Cardiac septum (tissue), 1 donor: Measurements from ENCODE around the gene PTPRE. TPM values are rescaled to one million over a fixed set of nuclear protein-coding genes. Genes with fewer than 3 reads are reported as not detected.
A peak's percentile ranks its signal among the peaks of the same experiment; 100 is the strongest.

Experiments used
- DNase-seq: peaks from one replicate; pipeline ENCODE4 v3.0.0-alpha.2; 2020; ENCODE audit warnings: low spot score
- intact Hi-C: fragments of 100-400 bp; cut with DNase I; formaldehyde crosslinking; loops from one replicate; pipeline ENCODE4 v1.14.0; 2022
- total RNA-seq: library from RNA; stranded (reverse); fragmentation: NEBNext Ultra II Directional; extraction: Animal tissue kit (Norgen Biotek cat#: 25700); gene quantifications from one replicate; pipeline ENCODE4 v1.2.1, GENCODE V29; 2021
- donor health status: DM: no; HTN: no; CAD: no.

The PTPRE gene
- total RNA-seq, 1 donor from 2014 or later: 51.1 TPM

- DNase-seq: no peak
- intact Hi-C loops: no loop called here
Observed at GRCh38 chr10:127905001-127905847, 1.7 kb upstream of the PTPRE start.

GRCh38 chr10:127905848-127906261 is 1.0 kb upstream of the PTPRE start:
- intact Hi-C loops: loop anchor here (1.0 kb wide), 2 partner anchors 105 to 163 kb away; no protein-coding TSS in a partner anchor
- no peak for DNase-seq

- intact Hi-C loops: loop anchor here (1.0 to 2.0 kb wide), 2 partner anchors 15 to 69 kb away; no protein-coding TSS in a partner anchor
- peak; percentile 82 for DNase-seq
Observed at GRCh38 chr10:127907411-127908105, 655 bp downstream of the PTPRE start.

GRCh38 chr10:127908106-127908958 is 1.4 kb downstream of the PTPRE start:
- intact Hi-C loops: loop anchor here (1.0 to 2.0 kb wide), 2 partner anchors 14 to 68 kb away; no protein-coding TSS in a partner anchor
- no peak for DNase-seq

- no peak for DNase-seq
- intact Hi-C loops: loop anchor here (1.0 to 2.0 kb wide), 2 partner anchors 14 to 67 kb away; no protein-coding TSS in a partner anchor
Observed at GRCh38 chr10:127908959-127909267, 2.0 kb downstream of the PTPRE start.

- intact Hi-C loops: loop anchor here (2.0 kb wide), 2 partner anchors 13 to 59 kb away; no protein-coding TSS in a partner anchor
- DNase-seq: no peak
Observed at GRCh38 chr10:127909716-127910463, 3.0 kb downstream of the PTPRE start.

GRCh38 chr10:127910464-127910770 is 3.5 kb downstream of the PTPRE start:
- DNase-seq: no peak
- intact Hi-C loops: loop anchor here (2.0 kb wide), 1 partner anchor 58 kb away; no protein-coding TSS in a partner anchor

- peak; percentile 87 for DNase-seq
Observed at GRCh38 chr10:127911218-127911866, 4.4 kb downstream of the PTPRE start.

GRCh38 chr10:127911867-127912257 is 5.0 kb downstream of the PTPRE start:
- intact Hi-C loops: loop anchor here (2.0 kb wide), 1 partner anchor 57 kb away; no protein-coding TSS in a partner anchor
- DNase-seq: no peak

More at GRCh38 chr10:127911218-127911866, 4.4 kb downstream of the PTPRE start:
- intact Hi-C loops: loop anchor here (2.0 kb wide), 1 partner anchor 57 kb away; no protein-coding TSS in a partner anchor

GRCh38 chr10:127912607-127913367 is 5.9 kb downstream of the PTPRE start:
- DNase-seq: no peak
- intact Hi-C loops: loop anchor here (1.0 kb wide), 1 partner anchor 11 kb away; no protein-coding TSS in a partner anchor

GRCh38 chr10:127913368-127913759 is 6.5 kb downstream of the PTPRE start:
- intact Hi-C loops: loop anchor here (1.0 kb wide), 1 partner anchor 10 kb away; no protein-coding TSS in a partner anchor
- no peak for DNase-seq

GRCh38 chr10:127915324-127915723 is 8.4 kb downstream of the PTPRE start:
- no peak for DNase-seq
- intact Hi-C loops: no loop called here

GRCh38 chr10:127916826-127917225 is 9.9 kb downstream of the PTPRE start:
- DNase-seq: no peak

GRCh38 chr10:127918572-127918971 is 11.7 kb downstream of the PTPRE start:
- no peak for DNase-seq
- intact Hi-C loops: no loop called here

More at GRCh38 chr10:127916826-127917225, 9.9 kb downstream of the PTPRE start:
- intact Hi-C loops: no loop called here

- DNase-seq: peak; percentile 78
- intact Hi-C loops: loop anchor here (5.0 kb wide), 1 partner anchor 128 kb away; no protein-coding TSS in a partner anchor
Observed at GRCh38 chr10:127919418-127920271, 12.7 kb downstream of the PTPRE start.

- intact Hi-C loops: loop anchor here (5.0 kb wide), 1 partner anchor 127 kb away; no protein-coding TSS in a partner anchor
- DNase-seq: no peak
Observed at GRCh38 chr10:127920306-127921074, 13.6 kb downstream of the PTPRE start.
